ENCODE measurements around the gene CDK19. TPM values are rescaled to one million over a fixed set of nuclear protein-coding genes. Genes with fewer than 3 reads are reported as not detected.

The CDK19 gene
- total and polyA plus RNA-seq, 2 of the 4 experiments (the other 2 are of a cell fraction), result 6.0 to 6.8 TPM

- DNase-seq (peak; percentile 65), ATAC-seq (ENCODE audit: low read depth) (peak; percentile 67)
- H2BK20ac ChIP-seq (ENCODE audit: low read depth, low read length), result no peak overlapping the region
- no peak overlapping the region for H2AK9ac ChIP-seq (replicated peaks; ENCODE audit: low read depth, low read length, poor library complexity)
- no peak overlapping the region for H2BK120ac ChIP-seq (ENCODE audit: low read depth, low read length)
- no peak overlapping the region for H4K8ac ChIP-seq (ENCODE audit: low read depth in 2 of 2, low read length in 2 of 2)
- H4K91ac ChIP-seq (ENCODE audit: insufficient read depth, low read depth, low read length), result no peak overlapping the region
- no peak overlapping the region for H3K4me2 ChIP-seq (ENCODE audit: low read depth, low read length)
- H2AFZ ChIP-seq (replicated peaks; ENCODE audit: low read length, poor library complexity), result no peak overlapping the region
- no peak overlapping the region; the same call in 1 of the 2 replicates for H3K18ac ChIP-seq (ENCODE audit: low read depth, low read length)
- H3K79me1 ChIP-seq (ENCODE audit: low read depth in 1 of 2, low read length in 2 of 2), result peaks cover 0 to 7% of the 10 kb centered on the region in 2 experiments; a peak in 1 of 4 replicates
- H2BK15ac ChIP-seq (ENCODE audit: low read depth, low read length), result no peak overlapping the region
- H3K9ac ChIP-seq (ENCODE audit: low read depth, low read length), result no peak overlapping the region
- dilution Hi-C loops (cut with HindIII; ENCODE audit: low sequenced_read_pairs, unreplicated experiment) (no loop called here), intact Hi-C loops (cut with micrococcal nuclease) (no loop called here), in situ Hi-C loops (cut with MboI; ENCODE audit: low sequenced_read_pairs) (no loop called here)
- H3K14ac ChIP-seq (replicated peaks; ENCODE audit: low read depth, low read length), result no peak overlapping the region
- H3K9me3 ChIP-seq (ENCODE audit: control insufficient read depth, insufficient read depth, low read length), result no peaks in the 10 kb centered on the region
- H3K4ac ChIP-seq (ENCODE audit: low read depth, low read length), result no peak overlapping the region
- H4K20me1 ChIP-seq (ENCODE audit: insufficient read depth, low read length), result no peaks in the 10 kb centered on the region
- WGBS, 2 experiments (ENCODE audit: extremely low coverage in 2 of 2, insufficient read length in 1 of 2), result 80% methylated on average over 1 of the region's 2 CpGs; no CpG with 5 or more reads in 1 of the 2 experiments
- no peak overlapping the region for H3K27ac ChIP-seq (ENCODE audit: insufficient read depth, low read length)
- no peak overlapping the region; the same call in 1 of the 2 replicates for H2AK5ac ChIP-seq (ENCODE audit: low read depth, low read length)
- CTCF ChIA-PET, result no interaction called here
- H3K56ac ChIP-seq (ENCODE audit: extremely low read depth, insufficient read depth, low read length), result no peak overlapping the region
- H3K4me1 ChIP-seq (ENCODE audit: control insufficient read depth, insufficient read depth, low read length), result peaks cover 5% of the 10 kb centered on the region
- POLR2A ChIA-PET (ENCODE audit: unreplicated experiment), result no interaction called here
- H3K27me3 ChIP-seq (ENCODE audit: control insufficient read depth, insufficient read depth, low read length), result no peaks in the 10 kb centered on the region
- H3K4me3 ChIP-seq (ENCODE audit: insufficient read depth, low read depth, low read length), result no peak overlapping the region
- no peak overlapping the region; the same call in 1 of the 2 replicates for H4K5ac ChIP-seq (ENCODE audit: low read depth, low read length)
- no peaks in the 10 kb centered on the region for H3K9me1 ChIP-seq (ENCODE audit: insufficient read depth, low read length)
- TF ChIP-seq CTCF (conservative IDR thresholded peaks at IDR 0.05; ENCODE audit: low read depth, low read length), result no peak
- no peak for TF ChIP-seq BHLHE40 (IDR thresholded peaks at IDR 0.05; ENCODE audit: low read depth, low read length)
- no peak for TF ChIP-seq MXI1 (IDR thresholded peaks at IDR 0.05; ENCODE audit: borderline replicate concordance, low read depth, low read length)
- TF ChIP-seq MAFK (IDR thresholded peaks at IDR 0.05; ENCODE audit: low read depth, low read length), result 0 out of 2 replicates have a peak, but pooled peaks have one; percentile 6
- TF ChIP-seq FOS (IDR thresholded peaks at IDR 0.05; ENCODE audit: low read depth, low read length), result peak; percentile 44; the same call in 1 of the 2 replicates
- no peak for TF ChIP-seq CHD1 (IDR thresholded peaks at IDR 0.05; ENCODE audit: low read depth, low read length)
- no peak for TF ChIP-seq RFX5 (IDR thresholded peaks at IDR 0.05; ENCODE audit: low read depth, low read length)
- no peak for TF ChIP-seq NFE2L2 (IDR thresholded peaks at IDR 0.05; ENCODE audit: low read depth, low read length)
- no peak for TF ChIP-seq CEBPB (IDR thresholded peaks at IDR 0.05; ENCODE audit: low read depth, low read length)
- no peak for TF ChIP-seq MAZ (IDR thresholded peaks at IDR 0.05; ENCODE audit: borderline replicate concordance, low read depth, low read length)
- no TSS peak for BruUV-seq (replicated peaks)
- H3K36me3 ChIP-seq (ENCODE audit: control insufficient read depth, insufficient read depth, low read length), result no peaks in the 10 kb centered on the region
- no peak overlapping the region for H3K23ac ChIP-seq (ENCODE audit: low read depth, low read length)
- no peak overlapping the region for H2BK5ac ChIP-seq (ENCODE audit: low read depth, low read length, poor library complexity, severe bottlenecking)
Measured at GRCh38 chr6:110708295-110708950, 106.8 kb downstream of the CDK19 start.

All from IMR-90 (cell line).